ENCODE results near the gene ABLIM1.

Gene ABLIM1

GRCh38 chr10:114681542-114681941, 23.5 kb upstream of the ABLIM1 start:
- DNase-seq (ENCODE audit: low read depth, low spot score): peak; percentile 26
- peak overlapping the region; percentile 8 for H3K27ac ChIP-seq

DNA sequence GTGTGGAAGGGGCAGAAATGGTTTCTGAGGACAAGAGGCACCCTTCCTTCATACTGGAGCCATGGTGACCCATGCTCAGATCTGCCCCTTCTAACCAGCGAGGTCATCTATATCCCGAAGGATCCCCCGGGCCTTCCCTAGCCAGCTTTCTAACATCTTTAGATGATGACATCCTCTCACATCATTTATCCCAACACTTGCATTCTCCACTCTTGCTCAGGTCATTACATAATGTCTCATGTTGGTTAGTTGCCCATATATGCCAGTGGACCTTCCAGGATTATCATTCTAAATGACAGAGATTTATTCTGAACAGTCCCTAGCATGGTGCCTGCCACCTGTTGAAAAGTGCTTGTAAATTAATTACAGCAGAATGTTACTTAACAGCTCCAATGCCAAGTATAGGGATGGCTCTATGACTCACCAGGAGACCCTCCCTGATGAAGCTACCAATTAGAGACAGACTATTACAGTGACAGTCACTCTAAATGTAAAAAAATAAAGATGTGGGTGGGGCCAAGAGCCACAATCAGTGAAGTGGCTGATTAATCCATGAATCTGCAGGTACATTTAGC, 22.6 kb upstream of the ABLIM1 start:
- no peak for DNase-seq (ENCODE audit: low read depth, low spot score)
- no peak overlapping the region for H3K27ac ChIP-seq

DNA sequence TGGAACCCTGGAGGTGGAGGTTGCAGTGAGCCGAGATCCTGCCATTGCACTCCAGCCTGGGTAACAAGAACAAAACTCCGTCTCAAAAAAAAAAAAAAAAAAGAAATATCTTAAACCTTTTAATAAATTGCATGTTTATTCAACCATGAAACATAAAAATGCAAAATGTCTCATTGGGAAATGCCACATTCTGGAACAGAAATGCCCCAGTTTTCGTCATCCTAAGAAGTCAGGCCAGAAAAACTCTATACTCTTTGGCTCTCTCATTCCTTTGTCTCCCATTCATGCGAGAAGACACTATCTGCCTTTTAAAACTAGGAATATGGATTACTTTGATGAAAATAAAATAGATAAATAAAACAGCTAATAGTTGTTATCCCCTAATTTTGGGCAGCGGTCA, 21.5 kb upstream of the ABLIM1 start:
- H3K27ac ChIP-seq: no peak overlapping the region
- no peak for DNase-seq (ENCODE audit: low read depth, low spot score)

DNA sequence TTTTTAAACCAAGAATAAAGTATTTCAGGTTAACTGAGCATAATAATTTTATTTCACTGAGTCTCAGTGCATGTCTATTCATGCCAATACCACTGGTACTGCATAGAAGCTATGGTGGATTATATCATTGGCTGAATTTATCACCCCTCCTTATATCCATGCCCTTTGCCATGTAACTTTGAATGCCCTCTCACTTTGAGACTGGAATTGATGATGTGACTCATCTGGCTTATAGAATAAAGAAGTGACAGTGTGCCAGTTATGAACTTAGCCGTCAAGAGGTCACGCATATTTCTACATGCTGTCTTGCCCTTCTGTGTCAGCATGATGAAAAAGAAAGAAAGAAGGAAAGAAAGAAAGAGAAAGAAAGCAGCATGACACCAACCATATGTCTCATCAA, 20.7 kb upstream of the ABLIM1 start:
- H3K27ac ChIP-seq: peak overlapping the region; percentile 31
- DNase-seq (ENCODE audit: low read depth, low spot score): no peak

- peak overlapping the region; percentile 31 for H3K27ac ChIP-seq
- DNase-seq (ENCODE audit: low read depth, low spot score): no peak
Measured at GRCh38 chr10:114678336-114678735, 20.3 kb upstream of the ABLIM1 start.

DNA sequence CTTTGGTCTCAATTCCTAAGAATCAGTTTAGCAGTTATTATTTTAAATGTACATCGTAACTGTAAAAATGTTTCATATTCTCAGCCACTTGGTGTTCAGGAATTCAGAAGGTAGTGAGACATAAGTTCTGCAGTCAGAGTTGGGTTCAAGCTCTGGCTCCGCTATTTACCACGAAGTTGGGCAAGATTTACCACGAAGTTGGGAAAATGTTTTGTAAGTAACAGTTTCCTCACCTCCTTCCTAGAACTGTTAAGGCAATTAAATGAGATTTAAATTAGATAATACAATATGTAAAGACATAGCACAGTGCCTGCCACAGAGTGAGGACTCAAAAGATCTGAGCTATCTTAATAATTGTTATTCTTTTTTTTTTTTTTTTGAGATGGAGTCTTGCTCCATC, 16.3 kb upstream of the ABLIM1 start:
- DNase-seq (ENCODE audit: low read depth, low spot score): no peak
- H3K27ac ChIP-seq: no peak overlapping the region

DNA sequence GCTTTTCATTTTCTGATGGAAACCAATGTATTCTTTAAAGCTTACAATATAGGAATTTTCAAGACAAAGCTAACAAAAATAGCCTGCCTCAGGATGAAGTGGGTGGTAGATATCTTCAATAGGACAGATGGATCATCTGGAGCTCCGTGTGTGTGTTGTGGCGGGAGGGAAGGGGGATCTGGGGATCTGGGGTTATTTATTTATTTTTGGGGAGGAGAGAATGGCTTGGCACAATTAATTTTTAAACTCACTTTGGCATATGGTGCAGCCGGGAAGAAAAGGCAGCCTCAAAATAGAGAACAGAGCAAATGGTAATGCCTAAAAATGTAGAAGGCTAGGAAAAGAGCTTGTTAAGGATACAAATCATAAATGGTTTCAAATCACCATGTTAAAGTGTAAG, 11.6 kb upstream of the ABLIM1 start:
- no peak overlapping the region for H3K27ac ChIP-seq
- DNase-seq (ENCODE audit: low read depth, low spot score): no peak

- H3K27ac ChIP-seq: no peak overlapping the region
- no peak for DNase-seq (ENCODE audit: low read depth, low spot score)
Measured at GRCh38 chr10:114668375-114669080, 10.5 kb upstream of the ABLIM1 start.

DNA sequence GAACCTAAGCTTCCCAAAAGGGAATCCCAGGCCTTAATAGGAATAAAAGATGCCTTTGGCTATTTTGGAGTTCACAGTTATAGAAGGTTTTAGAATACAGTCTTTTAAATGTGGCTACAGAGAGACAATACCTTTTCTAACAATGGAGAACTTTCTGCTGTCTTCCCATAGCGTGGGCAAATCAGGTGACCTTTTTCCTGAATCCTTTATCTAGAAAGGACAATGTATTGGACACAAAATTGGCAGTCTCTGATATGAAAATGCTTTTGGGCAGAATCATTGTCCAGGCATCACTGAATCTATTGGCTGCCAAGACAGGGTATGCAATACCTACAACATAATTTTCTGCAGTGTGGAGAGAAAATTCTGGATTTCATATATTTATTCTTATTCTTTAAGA, 7.8 kb upstream of the ABLIM1 start:
- DNase-seq (ENCODE audit: low read depth, low spot score): no peak
- H3K27ac ChIP-seq: no peak overlapping the region

- no peak overlapping the region for H3K27ac ChIP-seq
- no peak for DNase-seq (ENCODE audit: low read depth, low spot score)
Measured at GRCh38 chr10:114665406-114665805, 7.3 kb upstream of the ABLIM1 start.

DNA sequence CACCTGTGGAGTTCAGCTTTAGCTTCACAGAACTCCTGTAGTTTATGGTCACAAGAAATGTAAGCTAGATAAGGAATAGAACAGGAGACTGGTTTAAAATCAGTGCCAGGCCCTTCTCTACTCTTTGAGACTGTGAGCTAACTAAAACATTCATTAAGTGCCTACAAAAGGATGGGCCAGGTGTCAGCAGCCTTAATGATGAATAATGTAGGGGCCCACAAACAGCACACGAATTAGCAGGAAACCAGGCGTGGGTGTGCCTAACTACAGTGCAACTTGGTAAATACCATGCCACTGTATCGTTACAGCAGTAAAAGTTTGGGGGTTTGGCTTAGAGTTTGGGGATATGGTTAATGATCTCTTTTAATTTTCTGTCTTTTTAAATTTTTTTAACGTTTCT, 6.1 kb upstream of the ABLIM1 start:
- no peak overlapping the region for H3K27ac ChIP-seq
- DNase-seq (ENCODE audit: low read depth, low spot score): no peak

DNA sequence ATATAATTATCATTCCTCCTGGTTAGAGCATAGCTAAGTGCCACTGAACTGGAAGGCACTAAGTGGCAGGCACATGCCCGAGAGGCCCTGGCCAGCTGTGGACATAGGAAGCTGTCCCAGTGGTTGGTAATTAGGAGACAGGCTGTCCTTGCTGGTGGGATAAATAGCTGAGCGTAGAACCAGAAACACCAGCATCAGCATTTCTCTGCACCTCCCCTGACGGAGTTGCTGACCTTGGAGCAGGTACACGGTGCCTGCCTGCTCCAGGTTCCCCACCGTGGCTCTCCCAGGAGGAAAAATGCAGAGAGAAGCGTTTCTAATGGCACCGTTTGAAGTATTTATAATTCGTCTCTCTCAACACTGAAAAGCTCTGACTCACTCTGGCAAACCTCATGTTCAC, 5.6 kb upstream of the ABLIM1 start:
- no peak overlapping the region for H3K27ac ChIP-seq
- DNase-seq (ENCODE audit: low read depth, low spot score): no peak

- DNase-seq (ENCODE audit: low read depth, low spot score): no peak
- no peak overlapping the region for H3K27ac ChIP-seq
Measured at GRCh38 chr10:114662646-114663217, 4.7 kb upstream of the ABLIM1 start.

- H3K27ac ChIP-seq: no peak overlapping the region
- no peak for DNase-seq (ENCODE audit: low read depth, low spot score)
Measured at GRCh38 chr10:114661212-114661880, 3.3 kb upstream of the ABLIM1 start.

DNA sequence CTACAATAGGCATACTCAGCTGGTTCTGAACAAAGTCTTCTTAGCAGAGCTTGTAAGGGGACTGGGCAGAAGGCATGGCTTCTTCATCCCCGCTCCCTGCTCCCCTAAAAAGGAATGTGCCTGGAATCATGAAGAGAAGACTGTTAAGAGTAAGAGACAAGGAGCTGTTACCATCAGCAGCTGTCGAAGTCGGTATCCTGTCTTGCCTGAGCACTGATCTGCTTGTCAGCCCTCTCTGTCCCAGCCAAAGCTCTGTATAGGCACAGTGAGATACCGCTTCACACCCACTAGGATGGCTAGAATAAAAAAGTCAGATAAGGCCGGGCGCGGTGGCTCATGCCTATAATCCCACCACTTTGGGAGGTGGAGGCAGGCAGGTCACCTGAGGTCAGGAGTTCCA, 2.4 kb downstream of the ABLIM1 start:
- no peak overlapping the region for H3K27ac ChIP-seq
- no peak for DNase-seq (ENCODE audit: low read depth, low spot score)

DNA sequence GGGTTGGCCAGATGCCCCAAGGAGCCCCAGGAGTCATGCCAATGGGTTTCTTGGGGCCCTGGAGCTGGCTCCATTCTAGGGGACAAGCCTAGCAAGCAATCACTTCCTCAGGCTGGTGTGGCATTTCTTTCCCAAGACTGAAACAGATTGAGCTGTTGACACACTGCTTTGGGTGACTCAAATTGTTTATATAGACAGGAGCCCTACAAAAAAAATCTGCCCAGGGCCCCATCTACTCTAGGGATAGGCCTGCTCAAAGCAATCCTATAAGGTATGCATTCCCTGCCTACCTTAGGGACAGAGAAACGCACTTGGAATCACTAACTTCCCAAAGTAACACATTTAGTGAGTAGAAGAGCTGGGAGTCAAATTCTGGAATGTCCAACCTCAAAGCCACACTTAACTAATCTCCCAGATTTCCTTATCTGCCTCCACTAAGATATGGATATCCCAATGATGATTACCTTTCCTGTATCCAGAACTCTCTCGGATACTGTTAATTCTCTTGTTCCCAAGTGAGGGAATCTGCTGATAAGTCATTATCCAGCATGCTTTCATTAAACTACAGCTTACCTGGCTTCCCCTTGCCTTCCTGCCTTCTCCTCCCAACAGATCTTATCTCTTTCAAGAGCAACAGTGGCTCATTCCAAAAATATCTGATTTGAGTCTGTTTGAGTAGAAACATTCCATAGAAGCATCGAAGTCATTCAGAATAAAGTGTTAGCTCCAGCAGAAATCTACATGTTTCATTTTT, 3.1 kb downstream of the ABLIM1 start:
- no peak overlapping the region for H3K27ac ChIP-seq
- no peak for DNase-seq (ENCODE audit: low read depth, low spot score)

- H3K27ac ChIP-seq: no peak overlapping the region
- DNase-seq (ENCODE audit: low read depth, low spot score): no peak
Measured at GRCh38 chr10:114653926-114654325, 4.1 kb downstream of the ABLIM1 start.

DNA sequence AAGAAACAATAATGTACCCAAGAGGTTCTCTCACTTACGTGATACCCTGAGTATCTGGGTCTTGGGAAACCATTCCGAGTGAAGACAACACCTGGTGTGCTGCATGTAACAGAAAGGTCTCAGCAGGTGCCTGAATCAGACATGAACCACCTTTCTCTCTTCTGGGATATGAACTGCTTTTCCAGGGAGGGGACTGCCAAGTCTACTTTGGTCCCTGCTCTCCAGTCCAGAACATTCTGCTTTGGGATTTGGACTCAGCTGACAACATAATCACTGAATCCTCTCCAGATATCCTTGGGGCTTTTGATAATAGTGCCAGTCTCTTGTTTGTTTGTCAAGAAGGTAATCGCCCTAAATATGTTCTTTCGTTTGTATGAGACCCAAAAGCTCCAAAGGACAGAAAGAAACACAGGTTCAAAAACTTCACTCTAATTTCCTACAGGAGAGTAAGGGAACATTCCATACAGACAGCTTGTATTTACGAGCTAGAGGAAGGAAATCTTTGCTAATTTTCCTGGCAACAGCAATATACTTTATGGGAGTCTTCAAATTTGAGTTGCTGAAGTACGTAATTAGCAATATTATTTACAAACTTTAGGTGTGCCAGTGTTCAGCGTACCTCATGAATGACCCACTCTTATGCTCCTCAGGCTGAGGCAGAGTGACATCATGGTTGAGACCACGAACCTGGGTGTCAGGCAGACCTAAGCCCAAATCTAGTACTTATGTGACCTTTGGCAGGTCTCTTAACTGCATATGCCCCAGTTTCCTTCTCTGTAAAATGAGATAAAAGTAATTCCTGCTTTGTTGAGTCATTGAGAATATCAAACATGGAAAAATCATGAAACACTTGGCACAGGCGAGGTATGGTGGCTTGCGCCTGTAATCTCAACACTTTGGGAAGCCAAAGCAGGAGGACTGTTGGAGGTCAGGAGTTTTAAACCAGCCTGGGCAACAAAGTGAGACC, 5.4 kb downstream of the ABLIM1 start:
- H3K27ac ChIP-seq: no peak overlapping the region
- DNase-seq (ENCODE audit: low read depth, low spot score): no peak

- no peak overlapping the region for H3K27ac ChIP-seq
- DNase-seq (ENCODE audit: low read depth, low spot score): no peak
Measured at GRCh38 chr10:114650831-114651230, 7.2 kb downstream of the ABLIM1 start.

GRCh38 chr10:114650266-114650665, 7.8 kb downstream of the ABLIM1 start:
- peak overlapping the region; percentile 21 for H3K27ac ChIP-seq
- DNase-seq (ENCODE audit: low read depth, low spot score): no peak
